Esophagus muscularis mucosa (tissue), 4 donors: ENCODE measurements around the gene TIMM22.

Experiments used
- EP300 ChIP-seq: sonication (generic); formaldehyde crosslinking; IDR thresholded peaks from one replicate; pipeline ENCODE4 v1.6.1; 2017; ENCODE audit warnings: antibody characterized with exemption
- POLR2A ChIP-seq: fragments of 450-650 bp; IDR thresholded peaks from one replicate; pipeline ENCODE4 v1.6.1; 2017; ENCODE audit warnings: antibody characterized with exemption, moderate library complexity, mild to moderate bottlenecking, low read depth
- POLR2AphosphoS5 ChIP-seq, 2 donors: sonication (generic); formaldehyde crosslinking; IDR thresholded peaks; one replicate each; pipeline ENCODE4 v1.6.1; 2017; ENCODE audit warnings: antibody characterized with exemption in 2 of 2
- TF ChIP-seq, protein P1 (sequence below), 3 experiments: fragments of 200-600 bp in 2 of 3; fragments of 450-650 bp in 1 of 3; sonication (generic) in 2 of 3; IDR thresholded peaks; one replicate each; pipeline ENCODE4 v1.5.1; 2017 to 2019; ENCODE audit warnings: antibody characterized with exemption in 3 of 3, mild to moderate bottlenecking in 2 of 3, moderate library complexity in 1 of 3

DNA sequence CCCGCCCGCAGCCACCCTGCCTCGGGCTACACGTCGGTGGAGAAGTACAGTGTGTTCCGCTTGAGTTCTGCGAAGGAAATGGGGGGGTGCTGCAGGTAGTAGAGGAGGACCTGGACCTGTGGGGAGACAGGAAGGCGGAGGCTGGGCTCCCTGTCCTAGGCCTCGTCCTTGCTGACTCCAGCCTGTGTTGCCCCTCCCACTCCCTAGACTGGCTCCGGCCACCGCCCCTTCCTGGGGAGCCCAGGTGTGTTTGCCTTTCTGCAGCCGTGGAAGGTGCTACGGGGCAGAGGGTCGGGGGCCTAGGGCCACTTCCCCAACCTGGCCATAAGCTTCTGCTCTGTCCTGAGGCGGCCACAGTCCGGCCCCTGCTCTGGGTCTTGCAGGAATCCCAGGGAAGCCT lies 9.1 kb downstream of the TIMM22 start:
- no peak for TF ChIP-seq POLR2A
- TF ChIP-seq, protein P1, sequence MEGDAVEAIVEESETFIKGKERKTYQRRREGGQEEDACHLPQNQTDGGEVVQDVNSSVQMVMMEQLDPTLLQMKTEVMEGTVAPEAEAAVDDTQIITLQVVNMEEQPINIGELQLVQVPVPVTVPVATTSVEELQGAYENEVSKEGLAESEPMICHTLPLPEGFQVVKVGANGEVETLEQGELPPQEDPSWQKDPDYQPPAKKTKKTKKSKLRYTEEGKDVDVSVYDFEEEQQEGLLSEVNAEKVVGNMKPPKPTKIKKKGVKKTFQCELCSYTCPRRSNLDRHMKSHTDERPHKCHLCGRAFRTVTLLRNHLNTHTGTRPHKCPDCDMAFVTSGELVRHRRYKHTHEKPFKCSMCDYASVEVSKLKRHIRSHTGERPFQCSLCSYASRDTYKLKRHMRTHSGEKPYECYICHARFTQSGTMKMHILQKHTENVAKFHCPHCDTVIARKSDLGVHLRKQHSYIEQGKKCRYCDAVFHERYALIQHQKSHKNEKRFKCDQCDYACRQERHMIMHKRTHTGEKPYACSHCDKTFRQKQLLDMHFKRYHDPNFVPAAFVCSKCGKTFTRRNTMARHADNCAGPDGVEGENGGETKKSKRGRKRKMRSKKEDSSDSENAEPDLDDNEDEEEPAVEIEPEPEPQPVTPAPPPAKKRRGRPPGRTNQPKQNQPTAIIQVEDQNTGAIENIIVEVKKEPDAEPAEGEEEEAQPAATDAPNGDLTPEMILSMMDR (IDR thresholded peaks at IDR 0.05): no peak
- TF ChIP-seq POLR2AphosphoS5 (IDR thresholded peaks at IDR 0.05): no peak
- no peak for TF ChIP-seq EP300
